Measurements from ENCODE around the gene DUSP9. TPM values are rescaled to one million over a fixed set of nuclear protein-coding genes. Genes with fewer than 3 reads are reported as not detected.

DUSP9 gene
- total and polyA plus RNA-seq, 10 of the 15 experiments (the other 5 are each of a cell fraction or from before 2014, with no cell fraction given), result 0.10 TPM; not detected in 9

GRCh38 chrX:153669901-153670731, 23.1 kb downstream of the DUSP9 start:
- Histone ChIP-seq H3K27ac (ENCODE audit: control insufficient read depth, insufficient read depth) (no peak overlapping the region), H3K79me2 (ENCODE audit: control insufficient read depth, insufficient read depth, low read length) (no peaks in the 10 kb centered on the region), H2AFZ (ENCODE audit: control insufficient read depth, low read depth, low read length) (no peak overlapping the region), H3K4me3 (no peak overlapping the region), H3K4me2 (ENCODE audit: control insufficient read depth, insufficient read depth) (no peak overlapping the region), H3K9me3 (replicated peaks; ENCODE audit: control insufficient read depth, insufficient read depth, low read length) (no peaks in the 10 kb centered on the region; the same call in 2 of the 3 replicates), H3K36me3 (ENCODE audit: control insufficient read depth in 2 of 2, insufficient read depth in 2 of 2, low read length in 1 of 2) (no peaks in the 10 kb centered on the region), H4K20me1 (ENCODE audit: control insufficient read depth, insufficient read depth) (no peaks in the 10 kb centered on the region), H3K4me1 (ENCODE audit: control insufficient read depth, insufficient read depth, low read length) (no peaks in the 10 kb centered on the region), H3K27me3 (replicated peaks in 1 of 2; ENCODE audit: control insufficient read depth in 2 of 2, insufficient read depth in 2 of 2, low read length in 1 of 2) (no peaks in the 10 kb centered on the region), H3K9ac (ENCODE audit: control insufficient read depth, insufficient read depth, low read length) (no peak overlapping the region)
- ChIA-PET POLR2A (no interaction called here), CTCF (interaction anchor here (0.6 to 4.5 kb wide), 6 partner anchors 11 to 812 kb away, joined by 3 to 28 read pairs (median 8); no protein-coding TSS in a partner anchor), SMC1A (ENCODE audit: uncharacterized antibody, unreplicated experiment) (no interaction called here), RAD21 (ENCODE audit: unreplicated experiment) (no interaction called here)
- in situ Hi-C loops (cut with MboI) (loop anchor here (5.0 to 10.0 kb wide), 2 partner anchors 65 to 723 kb away; no protein-coding TSS in a partner anchor), intact Hi-C loops (cut with micrococcal nuclease; ENCODE audit: unreplicated experiment) (loop anchor here (2.0 to 5.0 kb wide), 3 partner anchors 58 to 711 kb away; no protein-coding TSS in a partner anchor)
- no peak for DNase-seq (ENCODE audit: low read depth, low spot score)
- FAIRE-seq, result no peak
- no TSS peak for BruUV-seq (replicated peaks)
- ATAC-seq, result no peak
- TF ChIP-seq, protein P1, sequence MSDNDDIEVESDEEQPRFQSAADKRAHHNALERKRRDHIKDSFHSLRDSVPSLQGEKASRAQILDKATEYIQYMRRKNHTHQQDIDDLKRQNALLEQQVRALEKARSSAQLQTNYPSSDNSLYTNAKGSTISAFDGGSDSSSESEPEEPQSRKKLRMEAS (IDR thresholded peaks at IDR 0.05; ENCODE audit: low read depth, low read length), result no peak
- TF ChIP-seq MYC (IDR thresholded peaks at IDR 0.05; ENCODE audit: insufficient read depth, insufficient read length, insufficient replicate concordance, low read length, severe bottlenecking) (no peak), E2F4 (IDR thresholded peaks at IDR 0.05; ENCODE audit: low read depth, low read length) (no peak), IKZF1 (conservative IDR thresholded peaks at IDR 0.05) (no peak), BHLHE40 (IDR thresholded peaks at IDR 0.05; ENCODE audit: borderline replicate concordance in 1 of 2, low read depth in 2 of 2, low read length in 1 of 2) (no peak), ATF3 (IDR thresholded peaks at IDR 0.05; ENCODE audit: borderline replicate concordance, extremely low read depth, low read depth, low read length) (no peak), ZNF274 (IDR thresholded peaks at IDR 0.05; ENCODE audit: insufficient read depth, insufficient read length) (no peak), RFX5 (IDR thresholded peaks at IDR 0.05; ENCODE audit: low read depth, low read length) (no peak)
- WGBS (ENCODE audit: insufficient coverage, insufficient replicate concordance, low lambda C conversion rate, missing lambda C conversion rate), result 39% methylated on average over 19 of the region's 23 CpGs

All from GM12878 (cell line).